Activated CD8-positive, alpha-beta memory T cell treated with anti-CD3 and anti-CD28 coated beads, Interleukin-2, amount 10 ng/mL, durations not matched to agents 7 days and 5 days (primary cell): Measurements from ENCODE around the gene CHD5. TPM values are rescaled to one million over a fixed set of nuclear protein-coding genes. Genes with fewer than 3 reads are reported as not detected.

Source experiments
- ATAC-seq: fragments of 150-1000 bp; cut with Tn5 transposase; one replicate; pipeline ENCODE4 v1.10.0; 2021; ENCODE audit warnings: moderate library complexity
- CTCF ChIA-PET: fragments of 350-600 bp; sonication (Branson Sonifier 250); formaldehyde crosslinking; loops from one replicate; lab custom pipeline; 2021; ENCODE audit warnings: antibody characterized with exemption; lab: Charles Lee
- DNase-seq: peaks from one replicate; pipeline ENCODE4 v3.0.0-alpha.2; 2020
- H3K27ac Mint-ChIP-seq: one replicate; pipeline ENCODE4 v1.8.0; 2021; ENCODE audit warnings: mild to moderate bottlenecking, mixed read lengths
- H3K27me3 Mint-ChIP-seq: one replicate; pipeline ENCODE4 v1.8.0; 2021; ENCODE audit warnings: mixed read lengths
- H3K36me3 Mint-ChIP-seq: one replicate; pipeline ENCODE4 v1.8.0; 2021; ENCODE audit warnings: mild to moderate bottlenecking, mixed read lengths
- H3K4me1 Mint-ChIP-seq: one replicate; pipeline ENCODE4 v1.8.0; 2021; ENCODE audit warnings: mixed read lengths
- H3K4me3 Mint-ChIP-seq: one replicate; pipeline ENCODE4 v1.8.0; 2021; ENCODE audit warnings: mild to moderate bottlenecking, moderate library complexity, mixed read lengths
- H3K9me3 Mint-ChIP-seq: one replicate; pipeline ENCODE4 v1.8.0; 2022; ENCODE audit warnings: low read depth, mixed read lengths
- total RNA-seq, 2 experiments: library from RNA; stranded (reverse); gene quantifications; one replicate each; pipeline ENCODE4 v1.2.3, GENCODE V29; 2021

CHD5 gene
- total RNA-seq, 2 experiments from 2014 or later: 0.47 to 1.1 TPM

DNA sequence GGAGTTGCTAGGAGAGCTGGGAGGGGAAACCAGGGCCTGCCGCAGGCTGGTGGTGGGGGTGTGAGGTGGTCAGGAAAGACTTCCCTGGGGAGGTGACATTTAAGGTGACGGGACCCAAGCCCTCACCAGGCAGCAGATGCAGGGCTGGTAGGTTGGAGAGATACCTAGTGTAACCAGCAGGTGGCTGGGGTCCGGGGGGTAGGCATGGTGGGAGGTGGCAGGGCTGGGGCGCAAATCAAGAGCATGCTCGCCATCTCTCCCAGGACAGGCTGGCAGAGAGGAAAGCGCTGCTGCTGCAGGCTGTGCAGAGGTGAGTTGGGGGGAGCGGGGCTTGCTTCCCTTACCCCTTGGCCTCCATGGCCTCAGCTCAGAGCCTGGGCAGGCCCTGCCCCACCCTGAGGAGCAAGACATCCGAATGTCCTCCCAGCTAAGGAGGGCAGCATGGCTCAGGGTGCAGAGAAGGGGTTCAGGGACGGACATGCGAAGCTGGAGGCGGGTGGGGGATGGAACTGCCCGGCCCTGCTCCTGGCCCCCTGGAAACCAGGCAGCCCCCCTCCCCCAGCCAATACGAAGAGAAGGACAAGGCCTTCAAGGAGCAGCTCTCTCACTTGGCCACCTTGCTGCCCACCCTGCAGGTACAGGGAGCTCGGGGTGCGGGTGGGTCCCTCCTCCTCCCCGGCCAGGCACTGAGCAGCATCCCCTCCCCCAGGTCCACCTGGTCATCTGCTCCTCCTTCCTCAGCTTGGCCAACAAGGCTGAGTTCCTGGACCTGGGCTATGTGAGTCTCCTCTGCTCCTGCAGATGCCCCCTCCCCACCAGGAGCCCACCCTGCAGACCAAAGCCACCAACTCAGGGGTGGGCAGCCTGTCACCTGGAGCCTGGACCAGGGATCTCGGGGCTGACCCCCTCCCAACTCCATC is 29.8 kb upstream of the CHD5 start:
- H3K27me3 Mint-ChIP-seq: peaks cover 13% of the 10 kb centered on the region

DNA sequence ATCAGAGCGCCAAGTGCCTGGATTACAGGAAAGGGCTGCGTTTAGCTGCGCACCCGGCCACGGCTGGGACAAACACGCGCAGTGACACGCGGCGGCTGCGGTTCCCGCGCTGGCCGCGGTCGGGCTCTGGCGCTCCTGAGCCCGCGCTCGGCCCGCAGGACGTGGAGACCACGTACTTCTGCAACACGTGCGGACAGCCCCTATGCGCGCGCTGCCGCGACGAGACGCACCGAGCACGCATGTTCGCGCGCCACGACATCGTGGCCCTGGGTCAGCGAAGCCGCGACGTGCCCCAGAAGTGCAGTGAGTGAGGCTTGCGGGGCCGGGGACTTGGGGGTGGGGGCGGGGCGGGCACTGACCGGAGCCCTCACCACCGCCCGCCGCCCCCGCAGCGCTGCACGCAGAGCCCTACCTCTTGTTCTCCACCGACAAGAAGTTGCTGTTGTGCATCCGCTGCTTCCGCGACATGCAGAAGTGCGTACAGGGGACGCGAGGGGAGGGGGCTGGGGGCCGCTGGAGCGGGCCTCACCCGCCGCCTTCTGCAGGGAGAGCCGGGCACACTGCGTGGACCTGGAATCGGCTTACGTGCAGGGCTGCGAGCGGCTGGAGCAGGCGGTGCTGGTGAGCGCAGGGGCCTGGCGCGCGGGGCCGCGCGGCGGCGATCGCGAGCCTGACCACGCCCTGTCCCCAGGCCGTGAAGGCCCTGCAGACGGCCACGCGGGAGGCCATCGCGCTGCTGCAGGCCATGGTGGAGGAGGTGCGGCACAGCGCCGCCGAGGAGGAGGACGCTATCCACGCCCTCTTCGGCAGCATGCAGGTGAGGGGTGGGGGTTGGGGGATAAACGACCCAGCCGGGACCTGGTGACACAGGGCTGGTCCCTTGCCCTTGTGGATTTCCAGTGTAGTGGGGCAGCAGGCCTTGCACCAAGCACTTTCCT is 28.9 kb upstream of the CHD5 start:
- H3K4me3 Mint-ChIP-seq: peak overlapping the region; percentile 24
- ATAC-seq (peak; percentile 18), DNase-seq (no peak)
- H3K4me1 Mint-ChIP-seq: peaks cover 15% of the 10 kb centered on the region
- H3K36me3 Mint-ChIP-seq: peaks cover 1% of the 10 kb centered on the region
- H3K27me3 Mint-ChIP-seq: peaks cover 13% of the 10 kb centered on the region
- H3K9me3 Mint-ChIP-seq: no peaks in the 10 kb centered on the region
- H3K27ac Mint-ChIP-seq: no peak overlapping the region
- CTCF ChIA-PET: interaction anchor here (0.8 to 1.2 kb wide), 4 partner anchors 17 to 37 kb away, joined by 3 to 5 read pairs (median 3); no protein-coding TSS in a partner anchor

More for the DNA sequence above, 29.8 kb upstream of the CHD5 start:
- no peak overlapping the region for H3K27ac Mint-ChIP-seq
- H3K9me3 Mint-ChIP-seq: no peaks in the 10 kb centered on the region
- CTCF ChIA-PET: interaction anchor here (0.8 to 1.1 kb wide), 3 partner anchors 24 to 29 kb away, joined by 3 to 5 read pairs (median 3); no protein-coding TSS in a partner anchor
- no peak for ATAC-seq
- no peak for DNase-seq
- H3K4me3 Mint-ChIP-seq: no peak overlapping the region
- H3K36me3 Mint-ChIP-seq: peaks cover 1% of the 10 kb centered on the region
- peaks cover 12% of the 10 kb centered on the region for H3K4me1 Mint-ChIP-seq

DNA sequence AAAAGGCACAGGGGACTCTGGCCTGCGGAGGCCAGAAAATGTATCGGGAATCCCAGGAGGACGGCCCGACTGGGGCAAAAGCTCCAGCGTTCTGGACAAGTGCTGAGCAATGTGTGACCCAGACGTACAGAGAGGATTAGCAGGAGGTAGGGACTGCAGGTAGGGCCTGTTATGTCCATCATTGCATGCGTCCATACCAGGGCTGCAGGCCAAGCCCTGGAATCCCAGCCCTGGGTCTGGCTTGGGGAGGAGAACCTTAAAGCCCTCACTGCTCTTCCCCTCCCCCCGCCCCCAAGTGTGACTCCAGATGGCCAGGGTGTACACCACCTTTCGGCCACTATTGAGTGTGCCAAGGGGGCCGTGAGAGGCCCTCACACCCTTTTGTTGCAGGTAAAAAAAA is 27.8 kb upstream of the CHD5 start:
- Mint-ChIP-seq H3K9me3 (no peaks in the 10 kb centered on the region), H3K4me1 (peaks cover 15% of the 10 kb centered on the region), H3K27me3 (peaks cover 13% of the 10 kb centered on the region), H3K36me3 (peaks cover 1% of the 10 kb centered on the region), H3K27ac (no peak overlapping the region), H3K4me3 (no peak overlapping the region)
- DNase-seq: no peak
- CTCF ChIA-PET: interaction anchor here (0.7 to 2.4 kb wide), 4 partner anchors 17 to 38 kb away, joined by 3 to 7 read pairs (median 3); no protein-coding TSS in a partner anchor
- ATAC-seq: no peak

DNA sequence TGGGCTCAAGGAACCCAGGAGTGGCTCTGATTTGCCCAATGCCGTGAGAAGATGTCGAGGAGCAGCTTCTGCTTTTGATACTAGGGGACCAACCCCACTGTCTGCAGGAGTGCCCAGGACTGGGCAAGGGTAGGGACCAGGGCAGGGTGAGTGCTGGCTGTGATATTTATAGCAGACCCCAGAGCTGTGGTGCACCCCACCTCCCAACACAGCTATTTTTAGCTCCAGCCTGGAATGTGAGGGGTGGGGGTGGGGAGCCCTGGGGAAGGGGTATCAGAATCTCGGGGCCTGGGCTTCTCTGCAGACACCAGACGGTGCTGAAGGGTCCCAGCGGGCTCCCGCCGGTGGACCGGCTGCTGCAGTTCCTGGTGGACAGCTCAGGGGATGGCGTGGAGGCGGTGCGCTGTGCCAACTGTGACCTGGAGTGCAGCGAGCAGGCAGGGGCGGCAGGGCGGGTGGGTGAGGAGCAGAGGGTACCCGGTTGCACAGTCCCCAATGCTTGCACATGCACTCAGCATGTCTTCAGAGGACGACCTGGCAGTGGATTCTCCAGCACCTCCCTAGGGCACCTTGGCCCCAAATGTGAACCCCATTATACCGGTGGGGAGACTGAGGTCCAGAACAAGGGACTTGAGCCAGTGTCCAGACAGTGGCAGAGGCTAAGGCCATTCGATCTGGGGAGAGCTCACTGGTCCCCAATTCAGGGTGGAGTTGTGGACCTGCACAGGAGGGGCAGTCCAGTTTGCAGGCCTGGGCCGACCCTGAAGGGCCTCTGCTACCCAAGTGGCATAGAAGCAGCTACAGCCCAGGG is 27.2 kb upstream of the CHD5 start:
- ATAC-seq (no peak), DNase-seq (no peak)
- Mint-ChIP-seq H3K36me3 (peaks cover 1% of the 10 kb centered on the region), H3K27me3 (peaks cover 13% of the 10 kb centered on the region), H3K27ac (no peak overlapping the region), H3K4me3 (peak overlapping the region; percentile 71), H3K4me1 (peaks cover 12% of the 10 kb centered on the region), H3K9me3 (no peaks in the 10 kb centered on the region)
- CTCF ChIA-PET: interaction anchor here (0.9 to 3.0 kb wide), 12 partner anchors 8 to 284 kb away, joined by 3 to 17 read pairs (median 4); no protein-coding TSS in a partner anchor

DNA sequence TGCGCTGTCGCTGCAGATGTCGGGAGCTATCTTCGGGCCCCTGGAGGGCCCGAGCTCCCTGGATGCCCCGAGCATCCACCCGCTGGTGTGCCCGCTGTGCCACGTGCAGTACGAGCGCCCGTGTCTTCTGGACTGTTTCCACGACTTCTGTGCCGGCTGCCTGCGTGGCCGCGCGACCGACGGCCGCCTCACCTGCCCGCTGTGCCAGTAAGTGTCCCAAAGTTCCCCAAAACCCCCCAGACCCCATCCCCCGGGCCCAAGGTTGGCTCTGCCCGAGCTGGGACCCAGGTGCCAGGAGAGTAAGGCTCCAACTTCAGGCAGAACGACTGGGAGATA is 26.4 kb upstream of the CHD5 start:
- Mint-ChIP-seq H3K27me3 (peaks cover 13% of the 10 kb centered on the region), H3K4me3 (peak overlapping the region; percentile 71), H3K27ac (no peak overlapping the region), H3K4me1 (peaks cover 9% of the 10 kb centered on the region), H3K9me3 (no peaks in the 10 kb centered on the region), H3K36me3 (peaks cover 1% of the 10 kb centered on the region)
- DNase-seq (no peak), ATAC-seq (no peak)
- CTCF ChIA-PET: interaction anchor here (0.7 to 3.0 kb wide), 18 partner anchors 8 to 426 kb away, joined by 3 to 17 read pairs (median 4); no protein-coding TSS in a partner anchor

DNA sequence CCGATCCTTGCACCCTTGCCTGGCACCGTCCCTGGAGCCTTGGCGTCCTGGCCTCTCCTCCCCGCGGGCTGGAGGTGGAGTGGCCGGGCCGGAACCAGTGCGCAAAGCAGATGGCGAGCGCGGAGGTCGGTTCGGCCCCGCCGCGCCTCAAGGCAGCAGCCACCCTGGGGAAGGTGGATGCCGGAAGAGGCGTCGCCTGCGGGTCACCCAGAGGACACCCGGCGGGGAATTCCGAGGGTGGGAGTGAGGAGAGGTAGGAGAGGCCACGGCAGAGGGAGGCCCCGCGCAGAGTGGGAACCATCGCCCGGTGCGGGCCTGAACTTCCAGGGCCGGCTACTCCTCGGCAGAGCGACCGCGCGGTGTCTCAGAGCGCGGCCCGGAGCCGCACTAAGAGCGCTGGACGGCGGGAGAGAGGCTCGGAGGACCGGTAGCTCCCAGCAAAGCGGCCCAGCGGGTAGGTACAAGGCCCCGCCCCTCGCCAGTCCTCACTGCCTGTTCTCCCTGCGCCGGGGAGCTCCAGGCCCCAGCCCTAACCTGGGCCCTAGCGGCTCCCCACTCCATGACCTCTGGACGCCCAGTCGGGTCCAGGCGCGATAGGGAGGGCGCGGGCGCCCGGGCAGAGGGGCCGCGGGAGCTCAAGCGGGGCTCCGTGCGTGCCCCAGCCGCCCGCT is 25.9 kb upstream of the CHD5 start, which contains the start of gene RNF207:
RNF207 (plus strand) TSS at position 271 of the 671 bp plus-strand sequence. CDS start 417 bp downstream, outside the sequence.
- Mint-ChIP-seq H3K36me3 (peaks cover 1% of the 10 kb centered on the region), H3K4me1 (peaks cover 9% of the 10 kb centered on the region), H3K27me3 (peaks cover 13% of the 10 kb centered on the region), H3K9me3 (no peaks in the 10 kb centered on the region), H3K27ac (no peak within 1 kb of the TSS), H3K4me3 (peak within 1 kb of the TSS; percentile 71)
- peak; percentile 71 for DNase-seq
- CTCF ChIA-PET: interaction anchor here (0.7 to 3.4 kb wide), 20 partner anchors 9 to 427 kb away, joined by 3 to 17 read pairs (median 4); no protein-coding TSS in a partner anchor
- ATAC-seq: peak; percentile 66

DNA sequence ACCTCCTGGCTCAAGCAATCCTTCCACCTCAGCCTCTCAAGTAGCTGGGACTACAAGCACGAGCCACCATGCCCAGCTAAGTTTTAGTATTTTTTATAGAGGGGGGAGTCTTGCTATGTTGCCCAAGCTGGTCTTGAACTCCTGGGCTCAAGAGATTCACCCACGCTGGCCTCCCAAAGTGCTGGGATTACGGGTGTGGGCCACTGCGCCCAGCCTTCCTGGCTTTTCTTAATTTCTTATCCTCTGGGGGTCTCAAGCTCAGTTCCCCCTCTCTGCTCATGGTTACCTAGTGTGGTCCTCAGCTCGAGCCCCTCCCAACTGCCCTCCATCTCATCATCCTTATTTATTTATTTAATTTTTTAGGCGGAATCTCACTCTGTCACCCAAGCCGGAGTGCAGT is 22.1 kb upstream of the CHD5 start:
- H3K27ac Mint-ChIP-seq: no peak overlapping the region
- ATAC-seq (no peak), DNase-seq (no peak)
- CTCF ChIA-PET: interaction anchor here (0.7 to 1.5 kb wide), 2 partner anchors 17 to 36 kb away, joined by 3 read pairs; no protein-coding TSS in a partner anchor
- peaks cover 3% of the 10 kb centered on the region for H3K27me3 Mint-ChIP-seq
- H3K9me3 Mint-ChIP-seq: no peaks in the 10 kb centered on the region
- no peak overlapping the region for H3K4me3 Mint-ChIP-seq
- H3K4me1 Mint-ChIP-seq: peaks cover 34% of the 10 kb centered on the region
- H3K36me3 Mint-ChIP-seq: peaks cover 12% of the 10 kb centered on the region

DNA sequence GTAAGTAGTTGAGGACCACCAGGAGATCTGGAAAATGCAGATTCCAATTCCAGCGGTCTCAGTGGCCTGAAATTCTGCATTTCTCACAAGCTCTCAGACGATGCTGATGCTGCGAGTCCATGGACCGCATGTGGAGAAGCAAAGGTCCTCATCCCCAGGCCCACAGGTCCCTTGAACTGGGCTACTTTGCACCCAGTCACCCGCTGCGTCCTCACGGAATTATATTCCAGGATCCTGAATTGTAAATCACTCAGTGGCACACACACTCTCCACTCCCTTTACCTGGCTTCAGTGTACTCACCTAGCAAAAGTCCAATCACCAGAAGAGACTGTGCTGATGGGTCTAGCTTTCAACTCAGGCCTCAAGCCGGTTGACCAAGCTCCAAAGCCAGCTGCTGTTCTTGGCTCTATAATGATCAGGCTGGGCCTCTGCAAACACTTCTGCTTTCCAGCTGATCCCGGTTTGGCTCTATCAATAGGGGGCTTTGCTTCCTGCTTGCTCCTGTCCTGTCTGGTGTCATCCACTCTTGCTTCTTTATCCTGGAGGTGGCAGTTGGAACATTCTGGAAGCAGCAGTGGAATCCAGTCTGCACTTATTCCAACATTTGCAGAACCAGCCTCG is 20.2 kb upstream of the CHD5 start:
- H3K4me3 Mint-ChIP-seq: peak overlapping the region; percentile 90
- H3K4me1 Mint-ChIP-seq: peaks cover 41% of the 10 kb centered on the region
- H3K9me3 Mint-ChIP-seq: no peaks in the 10 kb centered on the region
- H3K36me3 Mint-ChIP-seq: peaks cover 24% of the 10 kb centered on the region
- ATAC-seq (no peak), DNase-seq (no peak)
- H3K27ac Mint-ChIP-seq: peak overlapping the region; percentile 80
- CTCF ChIA-PET: interaction anchor here (1.2 to 1.7 kb wide), 3 partner anchors 11 to 238 kb away, joined by 3 to 4 read pairs (median 3); no protein-coding TSS in a partner anchor
- no peaks in the 10 kb centered on the region for H3K27me3 Mint-ChIP-seq

DNA sequence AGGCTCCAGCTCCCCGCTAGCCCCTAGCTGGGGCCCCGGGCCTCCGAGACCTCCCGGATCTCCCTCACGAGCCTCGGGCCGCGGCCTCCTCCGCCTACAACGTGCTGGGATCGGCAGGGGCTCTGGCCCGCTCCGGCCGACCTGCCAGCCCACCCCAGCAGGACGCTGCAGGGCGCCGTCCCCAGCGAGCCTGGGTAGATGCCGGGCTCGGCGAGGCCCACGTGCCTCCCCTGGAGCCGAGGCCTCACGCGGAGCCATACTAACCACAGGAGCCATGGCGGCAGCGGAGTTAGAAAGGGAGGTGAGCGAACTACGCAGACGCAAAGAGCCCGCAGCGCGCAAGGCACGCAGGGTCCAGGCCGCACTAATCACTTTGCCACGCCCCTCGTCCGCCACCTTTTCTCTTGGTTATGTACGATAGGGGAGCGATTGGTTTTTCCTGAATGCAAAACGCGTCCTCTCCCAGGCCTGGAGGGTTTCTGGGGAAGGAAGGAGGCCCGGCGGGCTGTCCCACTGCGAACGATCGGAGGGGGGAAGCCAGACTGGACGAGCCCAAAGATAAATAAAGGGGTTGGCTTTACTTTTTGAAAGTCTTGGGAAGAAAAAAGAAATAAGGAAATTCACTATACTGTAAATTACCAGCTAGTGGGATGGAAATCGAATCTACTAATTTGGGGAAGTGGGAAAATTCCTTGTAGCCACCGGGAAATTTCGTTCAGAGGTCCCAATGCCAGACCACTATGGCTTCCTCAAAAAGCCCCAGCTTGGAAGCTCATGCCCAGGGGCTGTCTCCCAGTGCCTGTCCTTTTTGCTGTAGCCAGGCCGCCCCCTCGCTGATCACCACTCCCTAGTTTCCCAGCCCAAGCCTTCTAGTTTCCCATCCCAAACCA is 19.4 kb upstream of the CHD5 start, which contains the start of gene RPL22:
RPL22 (minus strand) TSS at position 298 of the 890 bp plus-strand sequence; CDS start at position 276, 22 bp downstream.
- peaks cover 38% of the 10 kb centered on the region for H3K4me1 Mint-ChIP-seq
- peak within 1 kb of the TSS; percentile 90 for H3K4me3 Mint-ChIP-seq
- peak within 1 kb of the TSS; percentile 80 for H3K27ac Mint-ChIP-seq
- no peaks in the 10 kb centered on the region for H3K27me3 Mint-ChIP-seq
- H3K9me3 Mint-ChIP-seq: no peaks in the 10 kb centered on the region
- DNase-seq (peak; percentile 99), ATAC-seq (peak; percentile 97)
- peaks cover 24% of the 10 kb centered on the region for H3K36me3 Mint-ChIP-seq
- CTCF ChIA-PET: interaction anchor here (1.1 to 2.9 kb wide), 5 partner anchors 10 to 239 kb away, joined by 3 to 12 read pairs (median 4); no protein-coding TSS in a partner anchor

DNA sequence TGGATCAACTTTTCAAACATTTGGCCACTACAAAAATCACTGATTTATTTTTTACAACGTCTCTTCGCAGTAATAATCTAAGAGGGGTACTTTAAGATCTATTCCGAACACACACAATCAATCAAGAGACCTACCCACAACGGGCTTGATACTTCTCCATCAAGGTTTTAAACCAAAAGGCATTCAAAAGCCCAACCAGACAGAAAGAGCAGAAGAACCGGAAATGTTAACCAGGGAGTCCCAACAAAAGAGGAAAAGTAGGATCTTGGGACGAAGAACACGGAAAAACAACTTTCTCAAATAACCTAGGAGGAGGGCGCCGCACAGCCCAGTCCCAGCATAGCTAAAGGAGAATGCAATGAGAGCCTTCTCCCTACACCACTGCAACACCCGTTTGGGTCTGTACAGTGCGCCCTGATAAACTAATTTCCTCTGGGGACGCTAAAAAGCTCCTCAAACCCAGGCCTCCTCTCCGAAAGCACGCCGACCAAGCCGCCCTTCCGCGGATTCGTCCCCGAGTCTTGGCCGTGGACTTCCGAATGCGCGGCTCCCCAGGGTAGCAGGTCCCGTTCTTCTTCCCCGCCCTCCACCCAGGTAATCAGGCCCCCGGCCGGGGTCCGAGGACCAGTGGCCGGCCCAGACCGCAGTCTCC is 18.7 kb upstream of the CHD5 start:
- Mint-ChIP-seq H3K4me3 (peak overlapping the region; percentile 90), H3K9me3 (no peaks in the 10 kb centered on the region), H3K27ac (peak overlapping the region; percentile 80), H3K27me3 (no peaks in the 10 kb centered on the region), H3K36me3 (peaks cover 25% of the 10 kb centered on the region), H3K4me1 (peaks cover 37% of the 10 kb centered on the region)
- CTCF ChIA-PET: interaction anchor here (0.8 to 2.9 kb wide), 6 partner anchors 7 to 240 kb away, joined by 3 to 12 read pairs (median 4); partner anchors contain the start of gene RNF207
- ATAC-seq (peak; percentile 40), DNase-seq (peak; percentile 60)
